NCI-H748 (cell line): ENCODE results near the gene BTD.

Source experiments
- DNase-seq: peaks from one replicate; lab custom pipeline; 2025; ENCODE audit not compliant: unreplicated experiment; lab: John Stamatoyannopoulos, UW

The BTD gene, protein sequence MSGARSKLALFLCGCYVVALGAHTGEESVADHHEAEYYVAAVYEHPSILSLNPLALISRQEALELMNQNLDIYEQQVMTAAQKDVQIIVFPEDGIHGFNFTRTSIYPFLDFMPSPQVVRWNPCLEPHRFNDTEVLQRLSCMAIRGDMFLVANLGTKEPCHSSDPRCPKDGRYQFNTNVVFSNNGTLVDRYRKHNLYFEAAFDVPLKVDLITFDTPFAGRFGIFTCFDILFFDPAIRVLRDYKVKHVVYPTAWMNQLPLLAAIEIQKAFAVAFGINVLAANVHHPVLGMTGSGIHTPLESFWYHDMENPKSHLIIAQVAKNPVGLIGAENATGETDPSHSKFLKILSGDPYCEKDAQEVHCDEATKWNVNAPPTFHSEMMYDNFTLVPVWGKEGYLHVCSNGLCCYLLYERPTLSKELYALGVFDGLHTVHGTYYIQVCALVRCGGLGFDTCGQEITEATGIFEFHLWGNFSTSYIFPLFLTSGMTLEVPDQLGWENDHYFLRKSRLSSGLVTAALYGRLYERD

DNA sequence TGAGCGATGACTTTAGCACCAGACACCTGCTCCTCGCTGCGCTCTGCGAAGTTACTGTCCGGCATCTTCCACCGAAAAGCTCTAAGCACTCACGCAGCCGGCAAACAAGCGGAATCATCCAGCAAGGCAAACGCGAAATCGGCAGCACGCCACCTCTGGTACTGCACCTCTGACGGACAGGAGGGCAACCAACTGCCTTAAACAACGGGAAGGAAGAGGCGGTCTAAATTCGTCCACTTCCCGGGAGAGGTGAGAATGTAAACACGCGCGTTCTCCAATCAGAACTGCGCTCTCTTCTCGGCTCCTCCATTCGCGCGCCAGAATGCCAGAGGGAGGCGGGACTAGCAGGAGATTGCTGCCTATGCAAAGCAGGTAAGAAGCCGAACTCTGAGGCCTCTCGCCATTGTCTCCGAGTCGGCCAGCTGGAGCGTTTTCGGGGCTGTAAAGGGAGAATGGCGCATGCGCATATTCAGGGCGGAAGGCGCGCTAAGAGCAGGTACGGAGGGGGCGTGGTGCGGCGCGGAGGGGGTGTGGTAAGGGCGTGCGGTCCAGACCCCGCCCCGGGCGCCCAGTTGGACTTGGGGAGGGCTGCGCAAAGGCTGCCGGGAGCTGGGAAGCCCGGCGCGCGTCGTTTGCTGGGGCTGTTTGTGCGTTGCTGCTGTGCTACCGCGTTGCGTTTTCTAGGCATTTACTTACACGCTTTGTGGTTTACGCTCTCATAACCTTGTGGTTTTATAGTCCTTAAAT, at the start of gene BTD, which contains the start of gene HACL1:
Gene BTD, plus strand, starts transcription at position 347 of the 747 bp plus-strand sequence. CDS start 33,695 bp downstream, outside the sequence.
Gene HACL1, minus strand, starts transcription at position 171 of the 747 bp plus-strand sequence. Its CDS starts 106 bp downstream, at position 65.
- DNase-seq: no peak

DNA sequence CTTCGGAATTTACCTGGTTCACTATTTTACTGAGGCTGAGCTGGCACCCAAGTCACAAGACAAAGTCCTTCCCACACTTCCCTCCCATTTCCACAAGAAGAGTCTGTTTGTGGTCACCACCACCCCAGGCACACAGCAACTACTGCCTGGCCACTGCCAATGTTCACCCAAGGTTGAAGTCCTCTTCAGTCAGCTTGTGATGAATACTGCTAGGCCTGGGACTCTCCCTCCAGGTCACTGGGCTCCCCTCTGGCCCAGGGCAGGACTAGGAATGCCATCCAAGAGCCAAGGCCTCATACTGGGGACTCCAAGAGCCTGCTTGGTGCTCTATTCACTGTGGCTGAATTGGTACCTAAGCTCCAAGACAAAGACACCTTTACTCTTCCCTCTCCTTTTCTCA, 49.6 kb upstream of the BTD start:
- DNase-seq: no peak

DNA sequence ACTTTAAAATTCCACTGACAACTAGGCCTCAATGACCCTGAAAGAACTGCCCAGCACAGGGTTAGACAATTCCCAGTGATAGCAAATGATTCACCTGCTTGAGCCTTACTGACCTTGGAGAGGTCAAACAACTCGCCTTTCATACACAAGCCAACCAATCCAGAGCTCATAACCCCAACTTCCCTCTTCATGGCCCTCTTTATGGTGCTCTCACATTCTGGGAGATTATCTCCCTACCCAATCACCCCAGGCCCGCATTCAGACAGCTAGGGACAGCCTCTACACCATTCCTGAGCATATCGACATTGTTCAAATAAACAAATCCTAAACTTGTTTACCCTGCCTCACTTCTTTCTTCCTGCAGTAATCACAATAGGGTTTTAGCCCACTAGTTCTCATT, 47.8 kb upstream of the BTD start:
- no peak for DNase-seq

DNA sequence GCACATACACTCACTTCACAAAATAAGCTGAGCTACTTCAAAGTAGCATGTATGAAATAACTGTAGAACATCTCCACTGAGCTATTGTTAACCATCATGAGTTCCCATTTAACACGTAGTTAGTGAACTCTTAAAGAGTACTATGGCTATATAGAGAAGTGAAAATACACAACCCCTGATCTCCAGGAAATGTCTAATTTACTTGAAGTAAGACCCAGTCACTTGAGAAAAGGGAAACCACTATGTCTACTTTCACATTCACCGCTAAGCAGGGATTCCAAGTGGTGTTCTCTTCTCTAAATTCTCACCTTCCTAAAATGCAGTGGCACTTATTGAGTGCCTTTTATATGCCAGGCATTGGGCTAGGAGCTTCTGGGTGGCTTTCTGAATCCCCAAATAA, 45.0 kb upstream of the BTD start:
- DNase-seq: no peak

DNA sequence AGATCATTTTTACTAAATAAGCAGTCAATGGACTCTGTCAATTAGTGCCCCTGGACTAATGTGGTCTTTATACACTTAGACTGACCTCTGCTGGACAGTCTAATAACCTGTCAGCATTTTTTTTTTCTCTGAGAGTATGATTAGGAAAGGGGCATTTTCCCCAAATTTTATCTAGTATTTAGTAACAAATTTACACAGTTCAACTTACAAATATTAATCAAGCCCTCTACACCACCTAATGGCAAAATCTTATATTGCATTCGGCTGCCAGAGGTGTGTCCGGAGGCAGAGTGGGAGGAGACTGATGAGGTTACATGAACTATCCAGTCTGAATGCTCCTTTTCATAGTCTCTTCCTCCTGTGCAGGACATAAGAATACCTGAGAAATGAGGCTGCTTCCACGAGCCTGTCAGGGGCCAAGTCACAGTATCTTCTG, 44.0 kb upstream of the BTD start:
- peak; percentile 29 for DNase-seq

DNA sequence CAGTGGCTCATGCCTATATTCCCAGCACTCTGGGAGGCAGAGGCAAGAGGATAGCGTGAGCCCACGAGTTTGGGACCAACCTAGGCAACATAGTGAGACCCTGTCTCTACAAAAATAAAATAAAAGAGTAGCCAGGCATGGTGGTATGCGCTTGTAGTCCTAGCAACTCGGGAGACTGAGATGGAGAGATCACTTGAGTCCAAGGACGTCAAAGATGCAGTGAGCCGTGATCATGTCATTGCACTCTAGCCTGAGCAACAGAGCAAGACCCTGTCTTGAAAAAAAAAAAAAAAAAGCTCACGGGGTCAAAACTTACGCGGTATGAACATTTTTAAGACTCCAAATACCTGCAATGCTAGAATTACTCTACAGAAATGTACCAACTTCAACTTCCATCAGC, 43.0 kb upstream of the BTD start:
- no peak for DNase-seq

DNA sequence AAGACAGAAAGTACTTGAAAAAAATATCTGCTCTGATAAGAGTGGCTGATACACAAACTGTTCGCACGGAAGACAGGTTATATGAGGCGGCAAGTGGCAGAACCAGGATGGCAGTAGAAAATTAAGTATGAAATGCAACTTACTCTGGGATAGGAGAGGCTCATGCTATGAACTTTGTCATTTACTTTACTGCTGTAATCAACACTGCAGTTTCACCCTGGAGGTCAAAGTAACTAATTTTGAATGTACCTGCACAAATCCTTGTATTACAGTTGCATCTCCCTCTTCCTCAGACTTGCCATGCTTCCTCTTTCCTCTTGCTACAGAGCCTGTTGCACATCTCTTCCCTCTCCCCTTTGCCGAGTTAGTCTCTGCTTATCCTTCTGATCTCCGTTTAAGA, 39.0 kb upstream of the BTD start:
- no peak for DNase-seq

DNA sequence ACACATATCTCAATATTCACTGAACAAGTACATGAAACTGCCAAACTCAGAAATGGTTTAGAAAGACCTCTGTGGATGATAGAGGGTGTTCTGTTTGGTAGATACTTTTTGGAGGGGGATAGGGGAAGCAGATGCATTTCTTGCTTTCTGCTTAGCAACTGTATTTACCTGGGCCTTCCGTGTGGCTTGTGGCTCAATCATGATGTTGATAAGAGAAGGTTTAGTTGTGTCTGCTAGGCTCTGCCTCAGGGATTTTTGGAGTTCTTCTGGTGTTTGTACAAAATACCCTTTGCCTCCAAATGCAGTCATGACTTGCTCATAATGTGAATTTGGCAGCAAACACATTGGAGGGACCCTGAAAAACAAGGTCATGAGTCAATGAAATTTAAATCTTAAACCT, 38.4 kb upstream of the BTD start:
- DNase-seq: no peak

DNA sequence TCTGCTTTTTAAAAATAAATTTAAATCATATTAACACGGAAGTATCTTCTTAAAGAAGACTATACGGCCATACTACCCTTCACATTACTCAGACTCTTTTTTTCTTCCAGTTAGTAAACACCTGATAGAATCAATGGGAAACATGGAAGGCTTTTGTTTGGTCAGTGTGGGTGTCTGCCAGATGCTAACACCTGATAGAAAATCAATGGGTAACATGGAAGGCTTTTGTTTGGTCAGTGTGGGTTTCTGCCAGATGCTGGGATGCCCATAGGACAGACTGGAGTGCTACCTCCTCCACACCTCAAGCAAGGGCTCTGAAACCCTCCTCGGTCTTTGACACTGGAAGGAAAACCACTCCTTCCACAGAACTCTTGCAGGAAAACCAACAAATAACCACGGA, 29.4 kb upstream of the BTD start:
- DNase-seq: no peak

DNA sequence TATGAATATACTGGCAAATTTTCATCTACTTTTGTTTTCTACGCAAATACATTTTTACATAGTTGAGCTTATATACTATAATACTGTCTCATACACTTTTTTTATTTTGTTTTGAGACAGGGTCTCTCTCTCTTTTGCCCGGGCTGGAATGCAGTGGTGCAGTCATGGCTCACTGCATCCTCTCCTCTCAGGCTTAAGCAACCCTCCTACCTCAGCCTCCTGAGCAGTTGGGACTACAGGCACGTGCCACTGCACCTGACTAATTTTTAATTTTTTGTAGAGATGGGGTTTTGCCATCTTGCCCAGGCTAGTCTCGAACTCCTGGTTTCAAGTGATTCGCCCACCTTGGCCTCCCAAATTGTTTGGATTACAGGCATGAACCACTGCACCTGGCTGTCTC, 26.1 kb upstream of the BTD start:
- no peak for DNase-seq

DNA sequence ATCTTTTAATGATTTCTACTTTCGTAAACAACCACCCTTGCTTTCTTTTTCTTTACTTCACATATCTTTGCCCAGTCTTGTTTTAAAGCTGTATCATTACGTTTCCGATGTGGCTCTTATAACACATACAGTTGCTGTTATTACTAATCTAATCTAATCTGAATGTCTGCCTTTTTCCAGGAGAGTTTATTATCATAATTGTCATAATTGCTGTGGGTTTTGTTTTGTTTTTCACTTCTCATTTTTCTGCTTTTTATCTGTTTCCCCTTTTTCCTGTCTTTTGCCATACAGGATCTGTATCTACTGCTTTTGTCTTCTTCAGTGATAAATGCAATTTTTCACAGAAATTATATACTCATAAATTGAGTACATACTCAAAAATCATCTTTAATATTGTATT, 25.1 kb upstream of the BTD start:
- DNase-seq: no peak

DNA sequence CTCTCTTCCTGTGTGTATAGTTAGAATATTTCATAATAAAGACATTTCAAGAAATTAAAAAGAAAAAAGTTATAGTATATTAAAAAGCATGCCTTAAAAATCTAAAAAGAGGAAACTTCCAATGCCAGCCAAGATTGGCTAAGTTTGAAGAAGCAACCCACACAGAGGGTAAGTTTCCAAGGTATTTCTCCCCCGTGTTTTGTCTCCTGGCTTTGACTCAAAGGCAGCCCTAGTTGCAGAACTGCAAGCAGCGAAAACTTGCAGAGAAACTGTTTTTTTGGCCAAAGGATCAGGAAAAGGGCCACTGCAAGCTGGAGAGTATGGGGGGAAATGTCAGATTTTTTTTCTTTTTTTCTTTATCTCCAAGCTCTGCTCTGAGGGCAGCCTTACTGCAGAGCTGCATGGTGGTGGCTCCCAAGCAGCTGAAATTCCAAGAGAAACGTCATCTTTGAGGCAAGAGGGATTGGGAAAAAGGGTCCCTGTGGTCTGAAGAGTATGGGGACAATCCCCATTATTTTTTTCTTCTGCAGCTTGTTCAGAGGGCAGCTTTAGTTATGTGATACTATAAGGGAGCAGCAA, 23.2 kb upstream of the BTD start:
- no peak for DNase-seq

DNA sequence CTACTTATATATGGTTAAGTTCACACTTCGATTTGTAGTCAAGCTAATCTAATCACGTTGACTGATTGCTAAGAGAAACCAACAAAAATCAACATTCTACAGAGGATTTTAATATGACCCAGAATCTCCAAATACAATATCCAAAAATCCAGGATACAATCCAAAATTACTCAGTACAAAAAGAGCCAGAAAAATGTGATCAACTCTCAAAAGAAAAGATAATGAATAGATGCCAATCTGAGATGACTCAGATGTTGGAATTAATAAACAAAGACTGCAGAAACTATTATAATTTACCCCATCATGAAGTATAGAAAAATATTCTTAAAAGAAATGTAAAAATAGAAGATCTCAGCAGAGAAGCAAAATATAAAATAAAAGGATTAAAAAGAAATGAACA, 22.5 kb upstream of the BTD start:
- no peak for DNase-seq

DNA sequence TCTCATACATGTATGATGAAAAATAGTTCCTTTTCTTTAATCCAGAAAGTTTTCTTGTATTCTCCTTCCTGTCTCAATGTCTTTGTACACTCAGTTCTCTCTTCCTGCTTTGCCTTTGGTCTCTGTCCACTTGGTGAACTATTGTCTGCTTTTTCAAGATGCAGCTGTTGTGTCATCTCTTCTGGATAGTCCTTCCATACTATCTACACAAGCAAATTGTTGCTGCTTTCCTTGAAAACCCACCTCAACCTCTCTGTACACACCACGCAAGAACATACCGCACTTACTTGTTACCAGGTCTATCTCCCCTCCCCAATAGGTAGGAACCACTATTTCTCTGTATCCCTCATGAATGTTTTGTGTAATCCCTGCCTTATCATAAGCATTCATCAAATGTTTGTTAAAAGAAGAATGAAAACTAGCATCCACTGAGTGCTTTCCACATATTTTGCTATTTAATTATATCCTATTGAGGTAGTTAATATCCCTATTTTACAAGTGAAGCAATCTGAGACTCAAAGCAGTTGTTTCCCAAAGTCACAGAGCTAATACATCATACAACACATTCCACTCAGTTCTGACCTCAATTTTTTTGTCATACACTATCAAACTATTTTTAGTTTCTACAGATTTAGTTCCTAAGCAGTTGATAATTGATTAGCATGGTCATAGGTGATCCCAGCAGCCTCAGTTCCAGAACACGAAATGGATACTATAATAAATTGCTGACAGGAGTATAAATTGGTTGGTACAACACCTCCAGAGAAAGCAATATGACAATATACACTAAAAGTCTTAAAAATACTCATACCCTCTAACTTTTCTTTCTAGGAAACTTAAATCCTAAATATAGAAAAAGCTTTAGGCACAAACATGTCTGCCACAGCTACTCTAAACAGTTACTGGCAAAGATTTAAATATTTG, 19.8 kb upstream of the BTD start:
- no peak for DNase-seq

DNA sequence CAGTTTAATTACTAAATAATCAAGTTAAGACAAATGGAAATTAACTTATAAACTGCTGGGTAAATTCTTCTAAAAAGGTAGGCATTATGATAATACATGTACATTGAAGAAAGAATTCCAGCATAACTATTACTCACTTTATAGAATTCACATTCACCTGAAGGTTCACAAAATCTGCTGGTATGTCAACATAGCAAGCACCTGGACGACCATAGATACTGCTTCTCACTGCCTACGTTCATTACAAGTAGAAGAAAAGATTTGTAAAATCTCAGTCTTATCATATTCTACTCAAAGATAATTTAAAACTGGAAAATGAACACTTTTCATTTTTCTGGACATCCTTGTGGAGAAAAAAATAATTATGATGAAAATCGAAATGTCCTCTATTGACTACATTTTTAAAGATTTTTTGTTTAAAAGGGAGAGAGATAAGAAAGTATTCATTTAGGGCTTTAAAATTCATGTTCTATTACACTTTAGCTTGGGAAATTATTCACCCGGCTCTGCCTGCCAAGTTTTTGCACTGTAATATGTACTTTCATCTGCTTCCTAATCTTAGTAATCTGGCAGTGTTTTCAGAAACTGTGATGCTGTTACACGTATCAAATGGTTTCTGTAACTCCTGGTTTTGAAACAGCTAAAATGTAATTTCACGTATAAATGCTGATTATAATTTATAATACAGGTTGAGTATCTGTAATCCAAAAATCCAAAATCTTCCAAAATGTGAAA, 16.3 kb upstream of the BTD start:
- DNase-seq: no peak

DNA sequence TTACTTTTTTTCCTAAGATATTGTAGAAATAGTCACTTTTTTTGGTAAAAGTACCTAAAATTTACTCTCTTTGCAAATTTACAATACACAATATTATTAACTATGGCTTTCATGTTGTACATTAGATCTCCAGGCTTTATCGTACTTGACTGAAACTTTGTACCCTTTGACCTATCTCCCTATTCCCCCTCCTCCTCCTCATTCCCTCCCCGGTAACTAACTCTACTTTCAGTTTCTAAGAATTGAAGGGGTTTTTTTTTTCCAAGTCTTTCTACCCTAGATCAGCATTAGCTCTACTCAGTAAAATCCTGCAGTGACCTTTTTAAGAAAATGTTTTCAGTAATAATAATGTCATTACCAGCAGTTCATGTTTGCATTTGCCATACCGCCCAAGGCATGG, 10.3 kb upstream of the BTD start:
- DNase-seq: no peak

DNA sequence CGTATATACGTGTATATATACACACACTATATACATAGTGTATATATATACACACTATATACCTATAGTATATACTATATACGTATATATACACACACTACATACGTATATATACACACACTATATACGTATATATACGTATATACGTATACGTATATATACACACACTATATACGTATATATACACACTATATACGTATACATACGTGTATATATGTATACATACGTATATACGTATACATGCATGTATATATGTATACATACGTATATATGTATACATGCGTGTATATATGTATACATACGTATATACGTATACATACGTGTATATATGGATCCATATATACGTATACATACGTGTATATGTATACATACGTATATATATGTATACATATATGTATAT, 9.6 kb upstream of the BTD start:
- DNase-seq: no peak

DNA sequence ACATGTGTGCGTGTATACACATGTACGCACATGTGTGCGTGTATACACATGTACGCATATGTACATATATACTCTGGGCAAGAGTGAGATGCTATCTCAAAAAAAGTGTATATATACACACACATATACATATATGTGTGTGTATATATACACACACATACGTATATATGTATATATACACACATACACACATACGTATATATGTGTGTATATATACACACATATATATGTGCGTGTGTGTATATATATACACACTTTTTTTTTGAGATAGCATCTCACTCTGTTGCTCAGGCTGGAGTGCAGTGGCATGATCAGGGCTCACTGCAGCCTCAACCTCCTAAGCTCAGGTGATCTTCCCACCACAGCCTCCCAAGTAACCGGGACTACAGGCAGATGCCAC, 8.6 kb upstream of the BTD start:
- DNase-seq: no peak

DNA sequence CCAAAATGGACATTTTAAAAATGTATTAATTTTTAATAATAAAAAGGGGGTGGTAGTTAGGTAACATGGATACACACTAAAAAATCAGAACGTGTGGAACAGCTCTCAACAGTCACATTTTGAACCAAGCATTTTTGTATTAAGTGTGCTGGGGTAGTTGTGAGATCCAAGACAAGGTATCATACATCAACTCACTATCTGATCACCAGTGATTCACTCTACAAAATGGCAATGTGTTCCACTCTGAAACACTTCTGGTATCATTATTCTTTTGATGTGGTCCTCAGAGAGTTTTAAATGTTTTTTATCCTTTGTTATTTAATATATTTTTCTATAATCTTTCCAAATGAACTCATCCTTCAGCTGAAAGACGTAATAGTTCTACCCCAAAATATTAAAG, 5.6 kb upstream of the BTD start:
- no peak for DNase-seq

DNA sequence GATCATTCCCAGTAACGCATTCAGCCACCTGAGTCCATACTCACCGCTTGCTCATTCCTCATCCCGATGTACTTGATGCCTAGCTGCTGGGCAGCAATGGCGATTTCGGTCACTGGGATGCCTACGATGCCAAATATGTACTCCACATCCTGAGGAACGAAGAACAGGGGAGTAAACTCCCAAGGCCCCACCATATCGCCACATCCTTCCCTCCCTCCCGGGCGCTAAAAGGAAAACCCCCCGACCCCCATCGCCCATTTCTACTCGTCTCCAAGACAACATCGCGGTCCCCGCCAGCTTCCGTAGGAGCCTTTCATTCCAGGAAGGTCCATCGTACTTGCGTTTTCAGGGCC, 523 bp upstream of the BTD start:
- DNase-seq: no peak
